ENCODE data around the gene PFN3.

GRCh38 chr5:177438468-177438867 lies 38.0 kb upstream of the PFN3 start:
- no peak for TF ChIP-seq RAD21 (IDR thresholded peaks at IDR 0.05; ENCODE audit: low read depth)
- TF ChIP-seq, protein P1, sequence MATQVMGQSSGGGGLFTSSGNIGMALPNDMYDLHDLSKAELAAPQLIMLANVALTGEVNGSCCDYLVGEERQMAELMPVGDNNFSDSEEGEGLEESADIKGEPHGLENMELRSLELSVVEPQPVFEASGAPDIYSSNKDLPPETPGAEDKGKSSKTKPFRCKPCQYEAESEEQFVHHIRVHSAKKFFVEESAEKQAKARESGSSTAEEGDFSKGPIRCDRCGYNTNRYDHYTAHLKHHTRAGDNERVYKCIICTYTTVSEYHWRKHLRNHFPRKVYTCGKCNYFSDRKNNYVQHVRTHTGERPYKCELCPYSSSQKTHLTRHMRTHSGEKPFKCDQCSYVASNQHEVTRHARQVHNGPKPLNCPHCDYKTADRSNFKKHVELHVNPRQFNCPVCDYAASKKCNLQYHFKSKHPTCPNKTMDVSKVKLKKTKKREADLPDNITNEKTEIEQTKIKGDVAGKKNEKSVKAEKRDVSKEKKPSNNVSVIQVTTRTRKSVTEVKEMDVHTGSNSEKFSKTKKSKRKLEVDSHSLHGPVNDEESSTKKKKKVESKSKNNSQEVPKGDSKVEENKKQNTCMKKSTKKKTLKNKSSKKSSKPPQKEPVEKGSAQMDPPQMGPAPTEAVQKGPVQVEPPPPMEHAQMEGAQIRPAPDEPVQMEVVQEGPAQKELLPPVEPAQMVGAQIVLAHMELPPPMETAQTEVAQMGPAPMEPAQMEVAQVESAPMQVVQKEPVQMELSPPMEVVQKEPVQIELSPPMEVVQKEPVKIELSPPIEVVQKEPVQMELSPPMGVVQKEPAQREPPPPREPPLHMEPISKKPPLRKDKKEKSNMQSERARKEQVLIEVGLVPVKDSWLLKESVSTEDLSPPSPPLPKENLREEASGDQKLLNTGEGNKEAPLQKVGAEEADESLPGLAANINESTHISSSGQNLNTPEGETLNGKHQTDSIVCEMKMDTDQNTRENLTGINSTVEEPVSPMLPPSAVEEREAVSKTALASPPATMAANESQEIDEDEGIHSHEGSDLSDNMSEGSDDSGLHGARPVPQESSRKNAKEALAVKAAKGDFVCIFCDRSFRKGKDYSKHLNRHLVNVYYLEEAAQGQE (IDR thresholded peaks at IDR 0.05; ENCODE audit: low read depth), result no peak
- no peak for TF ChIP-seq TAF1 (IDR thresholded peaks at IDR 0.05; ENCODE audit: low read depth)
